ENCODE data around the gene PCDHA1. TPM values are rescaled to one million over a fixed set of nuclear protein-coding genes. Genes with fewer than 3 reads are reported as not detected.

PCDHA1 gene
- total RNA-seq, 2 experiments from 2014 or later, result not detected

- DNase-seq (ENCODE audit: low spot score), result no peak
- H3K4me2 ChIP-seq (ENCODE audit: low read length), result no peak overlapping the region
- H3K27ac ChIP-seq (ENCODE audit: low read depth, low read length, poor library complexity, severe bottlenecking), result no peak overlapping the region
- TF ChIP-seq CTCF (conservative IDR thresholded peaks at IDR 0.05; ENCODE audit: low read length) (no peak), EZH2phosphoT487 (IDR thresholded peaks at IDR 0.05; ENCODE audit: borderline replicate concordance, low read depth, low read length) (no peak)
- intact Hi-C loops (cut with micrococcal nuclease; ENCODE audit: unreplicated experiment), result no loop called here
- H3K79me2 ChIP-seq (ENCODE audit: insufficient read depth, low read depth, low read length), result no peaks in the 10 kb centered on the region
- BruUV-seq (replicated peaks), result no TSS peak
- H3K4me1 ChIP-seq (ENCODE audit: insufficient read depth, low read length, poor library complexity, severe bottlenecking), result no peaks in the 10 kb centered on the region
- no peak overlapping the region for H2AFZ ChIP-seq (ENCODE audit: low read length)
- H3K4me3 ChIP-seq (ENCODE audit: low read depth, low read length, poor library complexity, severe bottlenecking), result no peak overlapping the region
- H4K20me1 ChIP-seq (ENCODE audit: insufficient read depth, low read length), result no peaks in the 10 kb centered on the region
- no peaks in the 10 kb centered on the region for H3K9me3 ChIP-seq (ENCODE audit: low read length)
- no peaks in the 10 kb centered on the region for H3K9me2 ChIP-seq (ENCODE audit: insufficient read depth, low read length)
- ChIA-PET POLR2A (interaction anchor here (0.6 kb wide), 1 partner anchor 575 kb away, joined by 3 read pairs; no protein-coding TSS in a partner anchor), CTCF (ENCODE audit: unreplicated experiment) (no interaction called here)
- H3K36me3 ChIP-seq (ENCODE audit: insufficient read depth, low read length), result no peaks in the 10 kb centered on the region
Observed at GRCh38 chr5:140962190-140962589, 176.2 kb downstream of the PCDHA1 start.

DNA sequence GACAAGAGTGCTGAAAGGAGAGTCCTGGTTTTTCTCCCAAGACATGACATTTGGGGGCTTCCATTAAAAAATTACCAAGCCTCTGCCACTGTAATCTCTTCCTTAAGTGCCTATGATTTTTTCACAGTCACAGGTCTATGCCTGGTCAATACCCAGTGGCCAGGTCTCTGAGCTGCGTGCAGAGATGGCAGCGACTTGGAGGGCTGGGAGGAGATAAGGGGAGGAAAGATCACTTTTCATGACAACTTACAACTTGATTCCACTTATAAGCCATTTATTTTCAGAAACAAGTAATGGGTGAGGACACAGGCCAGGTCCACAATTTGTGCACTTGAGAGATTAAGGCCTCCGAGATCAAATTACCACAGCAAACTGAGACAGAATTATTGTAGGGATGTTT, 178.4 kb downstream of the PCDHA1 start:
- Histone ChIP-seq H3K27ac (ENCODE audit: low read depth, low read length, poor library complexity, severe bottlenecking) (no peak overlapping the region), H3K4me3 (ENCODE audit: low read depth, low read length, poor library complexity, severe bottlenecking) (no peak overlapping the region), H3K79me2 (ENCODE audit: insufficient read depth, low read depth, low read length) (no peaks in the 10 kb centered on the region), H3K4me1 (ENCODE audit: insufficient read depth, low read length, poor library complexity, severe bottlenecking) (no peaks in the 10 kb centered on the region), H4K20me1 (ENCODE audit: insufficient read depth, low read length) (no peaks in the 10 kb centered on the region), H3K4me2 (ENCODE audit: low read length) (no peak overlapping the region), H3K9me3 (ENCODE audit: low read length) (no peaks in the 10 kb centered on the region), H3K9me2 (ENCODE audit: insufficient read depth, low read length) (no peaks in the 10 kb centered on the region), H2AFZ (ENCODE audit: low read length) (no peak overlapping the region), H3K36me3 (ENCODE audit: insufficient read depth, low read length) (no peaks in the 10 kb centered on the region)
- CTCF ChIA-PET (ENCODE audit: unreplicated experiment), result no interaction called here
- POLR2A ChIA-PET, result no interaction called here
- intact Hi-C loops (cut with micrococcal nuclease; ENCODE audit: unreplicated experiment), result no loop called here
- no TSS peak for BruUV-seq (replicated peaks)
- TF ChIP-seq EZH2phosphoT487 (IDR thresholded peaks at IDR 0.05; ENCODE audit: borderline replicate concordance, low read depth, low read length), result no peak
- no peak for TF ChIP-seq CTCF (conservative IDR thresholded peaks at IDR 0.05; ENCODE audit: low read length)
- DNase-seq (ENCODE audit: low spot score), result no peak

DNA sequence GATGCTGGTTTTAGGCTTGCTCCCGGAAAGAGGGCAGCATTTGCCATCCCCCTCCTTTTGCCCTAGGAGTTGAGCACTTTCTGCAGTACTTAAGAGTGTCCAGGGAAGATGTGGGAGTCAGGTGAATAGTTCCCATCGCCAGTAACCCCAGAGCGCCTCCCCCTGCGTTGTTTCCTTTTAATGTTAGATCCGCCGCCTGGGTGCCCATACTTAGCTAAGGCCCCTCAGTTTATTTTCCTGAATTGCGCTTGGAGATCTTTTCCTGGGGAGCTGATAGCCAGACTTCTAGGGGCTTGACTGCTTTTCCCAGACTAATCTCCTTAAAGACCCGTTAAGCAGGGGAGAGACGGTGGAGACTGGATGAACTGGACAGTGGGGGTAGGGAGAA, 180.0 kb downstream of the PCDHA1 start:
- CTCF ChIA-PET (ENCODE audit: unreplicated experiment), result no interaction called here
- H3K9me3 ChIP-seq (ENCODE audit: low read length), result no peaks in the 10 kb centered on the region
- H2AFZ ChIP-seq (ENCODE audit: low read length), result no peak overlapping the region
- no peak for DNase-seq (ENCODE audit: low spot score)
- no peak for TF ChIP-seq EZH2phosphoT487 (IDR thresholded peaks at IDR 0.05; ENCODE audit: borderline replicate concordance, low read depth, low read length)
- no peaks in the 10 kb centered on the region for H3K79me2 ChIP-seq (ENCODE audit: insufficient read depth, low read depth, low read length)
- no peaks in the 10 kb centered on the region for H3K36me3 ChIP-seq (ENCODE audit: insufficient read depth, low read length)
- H3K4me2 ChIP-seq (ENCODE audit: low read length), result no peak overlapping the region
- no TSS peak for BruUV-seq (replicated peaks)
- H3K27ac ChIP-seq (ENCODE audit: low read depth, low read length, poor library complexity, severe bottlenecking), result no peak overlapping the region
- no peaks in the 10 kb centered on the region for H3K4me1 ChIP-seq (ENCODE audit: insufficient read depth, low read length, poor library complexity, severe bottlenecking)
- no peak overlapping the region for H3K4me3 ChIP-seq (ENCODE audit: low read depth, low read length, poor library complexity, severe bottlenecking)
- intact Hi-C loops (cut with micrococcal nuclease; ENCODE audit: unreplicated experiment), result no loop called here
- H4K20me1 ChIP-seq (ENCODE audit: insufficient read depth, low read length), result no peaks in the 10 kb centered on the region
- POLR2A ChIA-PET, result no interaction called here
- H3K9me2 ChIP-seq (ENCODE audit: insufficient read depth, low read length), result no peaks in the 10 kb centered on the region
